BLaER1 (cell line): ENCODE results near the gene COL4A2.
A peak's percentile ranks its signal among the peaks of the same experiment; 100 is the strongest.

ENCODE experiments used
- H3K27ac ChIP-seq: shearing (Covaris generic); formaldehyde crosslinking; 2 replicates; pipeline ENCODE4 v1.8.1; 2022
- H3K27me3 ChIP-seq: shearing (Covaris generic); formaldehyde crosslinking; 2 replicates; pipeline ENCODE4 v1.8.1; 2022
- H3K36me3 ChIP-seq: shearing (Covaris generic); formaldehyde crosslinking; 2 replicates; pipeline ENCODE4 v1.8.1; 2022
- H3K4me1 ChIP-seq: shearing (Covaris generic); formaldehyde crosslinking; 2 replicates; pipeline ENCODE4 v1.8.1; 2022
- H3K4me2 ChIP-seq: shearing (Covaris generic); formaldehyde crosslinking; 2 replicates; pipeline ENCODE4 v1.8.1; 2022
- H3K4me3 ChIP-seq: shearing (Covaris generic); formaldehyde crosslinking; 2 replicates; pipeline ENCODE4 v1.8.1; 2022
- H3K9ac ChIP-seq: shearing (Covaris generic); formaldehyde crosslinking; 2 replicates; pipeline ENCODE4 v1.8.1; 2022
- H3K9me3 ChIP-seq: shearing (Covaris generic); formaldehyde crosslinking; 2 replicates; pipeline ENCODE4 v1.8.1; 2022
- H4K20me1 ChIP-seq: shearing (Covaris generic); formaldehyde crosslinking; 2 replicates; pipeline ENCODE4 v1.8.1; 2022
- Cebpa-rat ChIP-seq: shearing (Covaris generic); IDR thresholded peaks from 2 replicates; pipeline ENCODE4 v1.8.1; 2022

COL4A2 gene

DNA sequence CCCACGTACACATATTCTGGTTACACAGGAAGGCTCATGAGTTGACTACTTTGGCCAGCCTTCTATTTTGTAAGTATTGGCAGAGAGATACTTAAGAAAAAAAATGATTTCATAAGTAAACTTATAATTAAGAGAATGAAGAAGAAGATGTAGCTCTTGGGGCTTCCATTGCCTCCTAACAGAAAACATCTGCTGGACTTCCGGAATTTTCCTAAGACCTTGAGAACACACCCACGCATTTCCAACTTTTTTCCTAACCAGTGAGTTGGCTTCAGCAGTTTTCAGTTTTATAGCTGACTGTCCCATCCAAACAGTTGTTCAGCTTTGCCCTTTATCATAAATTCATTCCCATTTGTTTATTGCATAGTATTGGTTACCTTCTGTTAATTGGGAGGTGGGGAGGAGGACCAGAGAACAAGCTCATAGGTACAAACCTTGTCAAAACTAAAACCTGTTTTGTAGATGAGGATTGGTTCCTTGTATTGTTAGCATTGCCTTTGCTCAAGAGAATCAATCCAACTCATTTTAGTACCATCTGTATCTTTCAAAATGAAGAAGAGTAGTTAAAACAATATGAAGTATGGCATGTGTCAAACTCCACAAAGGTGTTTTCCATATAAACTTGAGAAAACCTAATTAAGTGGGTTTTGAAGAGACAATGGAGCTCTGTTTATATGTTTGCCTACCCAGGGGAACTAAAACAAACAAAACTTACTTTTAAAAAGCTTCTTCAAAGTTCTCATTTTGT, 93.9 kb downstream of the COL4A2 start:
- Histone ChIP-seq H4K20me1 (no peaks in the 10 kb centered on the region), H3K4me3 (no peak overlapping the region), H3K9ac (no peak overlapping the region), H3K27ac (no peak overlapping the region), H3K4me1 (peaks cover 36% of the 10 kb centered on the region), H3K9me3 (no peaks in the 10 kb centered on the region), H3K36me3 (no peaks in the 10 kb centered on the region), H3K27me3 (no peaks in the 10 kb centered on the region), H3K4me2 (no peak overlapping the region)
- TF ChIP-seq Cebpa-rat, result no peak

GRCh38 chr13:110402299-110403069, 95.4 kb downstream of the COL4A2 start:
- H3K4me3 ChIP-seq, result no peak overlapping the region
- no peaks in the 10 kb centered on the region for H4K20me1 ChIP-seq
- H3K4me1 ChIP-seq, result peaks cover 21% of the 10 kb centered on the region
- H3K36me3 ChIP-seq, result no peaks in the 10 kb centered on the region
- H3K9ac ChIP-seq, result no peak overlapping the region
- no peak overlapping the region for H3K4me2 ChIP-seq
- H3K9me3 ChIP-seq, result no peaks in the 10 kb centered on the region
- no peaks in the 10 kb centered on the region for H3K27me3 ChIP-seq
- TF ChIP-seq Cebpa-rat, result no peak
- no peak overlapping the region for H3K27ac ChIP-seq

DNA sequence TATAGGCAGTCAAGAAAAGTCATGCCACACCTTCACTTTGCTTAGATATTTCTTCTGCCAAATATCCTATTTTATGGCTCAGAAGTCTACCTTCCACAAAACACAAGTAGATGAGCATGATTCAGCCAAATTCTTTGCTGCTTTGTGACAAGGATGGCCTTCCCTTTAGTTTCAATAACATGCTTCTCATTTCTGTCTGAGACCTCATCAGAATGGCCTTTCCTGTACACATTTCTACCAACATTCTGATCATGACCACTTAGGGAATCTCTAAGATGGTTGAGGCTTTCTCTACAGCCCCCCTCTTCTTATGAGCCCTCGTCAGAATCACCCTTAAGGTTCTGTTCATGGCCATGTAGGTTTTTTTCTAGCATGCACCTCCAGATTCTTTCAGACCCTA, 96.2 kb downstream of the COL4A2 start:
- no peak overlapping the region for H3K27ac ChIP-seq
- no peak overlapping the region for H3K9ac ChIP-seq
- H3K27me3 ChIP-seq, result no peaks in the 10 kb centered on the region
- no peaks in the 10 kb centered on the region for H4K20me1 ChIP-seq
- no peak for TF ChIP-seq Cebpa-rat
- H3K9me3 ChIP-seq, result no peaks in the 10 kb centered on the region
- H3K4me3 ChIP-seq, result no peak overlapping the region
- H3K4me2 ChIP-seq, result no peak overlapping the region
- H3K4me1 ChIP-seq, result peaks cover 21% of the 10 kb centered on the region
- no peaks in the 10 kb centered on the region for H3K36me3 ChIP-seq

DNA sequence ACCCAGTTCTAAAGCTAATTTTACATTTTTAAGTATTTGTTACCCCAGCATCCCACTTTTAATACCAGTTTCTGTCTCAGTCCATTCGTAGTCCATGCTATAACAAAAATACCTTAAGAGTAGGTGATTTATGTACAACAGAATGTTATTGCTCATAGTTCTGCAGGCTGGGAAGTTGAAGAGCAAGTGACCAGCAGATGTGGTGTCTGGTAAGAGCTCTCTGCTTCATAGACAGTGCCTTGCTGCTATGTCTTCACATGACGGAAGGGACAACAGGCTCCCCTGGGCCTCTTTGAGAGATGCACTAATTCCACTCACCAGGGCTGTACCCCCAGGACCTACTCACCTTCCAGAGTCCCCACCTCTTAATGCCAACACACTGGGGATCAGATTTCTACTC, 96.6 kb downstream of the COL4A2 start:
- H3K9me3 ChIP-seq, result no peaks in the 10 kb centered on the region
- no peak overlapping the region for H3K4me2 ChIP-seq
- no peaks in the 10 kb centered on the region for H4K20me1 ChIP-seq
- TF ChIP-seq Cebpa-rat, result no peak
- H3K27me3 ChIP-seq, result no peaks in the 10 kb centered on the region
- peaks cover 21% of the 10 kb centered on the region for H3K4me1 ChIP-seq
- H3K9ac ChIP-seq, result no peak overlapping the region
- H3K36me3 ChIP-seq, result no peaks in the 10 kb centered on the region
- H3K27ac ChIP-seq, result no peak overlapping the region
- H3K4me3 ChIP-seq, result no peak overlapping the region

DNA sequence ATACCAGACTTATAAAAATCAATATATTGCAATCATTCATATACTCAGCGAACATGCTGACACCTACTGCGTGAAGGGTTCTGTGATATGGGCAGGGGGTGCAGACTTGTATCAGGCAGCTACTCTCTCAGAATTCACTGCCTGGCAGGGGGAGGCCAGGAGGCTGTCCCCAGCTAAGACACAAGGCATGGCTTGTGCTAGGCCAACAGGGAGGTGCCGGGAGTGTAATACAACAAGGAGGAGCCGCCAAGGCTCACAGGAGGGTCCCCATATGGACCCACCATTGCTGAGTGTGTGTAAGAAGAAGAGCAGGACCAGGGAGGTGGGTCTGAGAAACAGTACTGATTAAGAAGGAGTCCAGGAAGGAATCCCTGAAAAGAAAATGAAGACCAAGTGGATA, 97.2 kb downstream of the COL4A2 start:
- no peak overlapping the region for H3K27ac ChIP-seq
- no peaks in the 10 kb centered on the region for H3K27me3 ChIP-seq
- H3K4me3 ChIP-seq, result no peak overlapping the region
- no peaks in the 10 kb centered on the region for H3K9me3 ChIP-seq
- no peak for TF ChIP-seq Cebpa-rat
- H3K4me2 ChIP-seq, result no peak overlapping the region
- H3K36me3 ChIP-seq, result no peaks in the 10 kb centered on the region
- no peaks in the 10 kb centered on the region for H4K20me1 ChIP-seq
- peaks cover 21% of the 10 kb centered on the region for H3K4me1 ChIP-seq
- H3K9ac ChIP-seq, result no peak overlapping the region

GRCh38 chr13:110405597-110406450, 98.7 kb downstream of the COL4A2 start:
- H4K20me1 ChIP-seq, result no peaks in the 10 kb centered on the region
- H3K4me3 ChIP-seq, result no peak overlapping the region
- no peaks in the 10 kb centered on the region for H3K27me3 ChIP-seq
- no peak overlapping the region for H3K9ac ChIP-seq
- no peak overlapping the region for H3K27ac ChIP-seq
- no peak for TF ChIP-seq Cebpa-rat
- no peak overlapping the region for H3K4me2 ChIP-seq
- H3K36me3 ChIP-seq, result no peaks in the 10 kb centered on the region
- no peaks in the 10 kb centered on the region for H3K9me3 ChIP-seq
- H3K4me1 ChIP-seq, result peaks cover 34% of the 10 kb centered on the region

DNA sequence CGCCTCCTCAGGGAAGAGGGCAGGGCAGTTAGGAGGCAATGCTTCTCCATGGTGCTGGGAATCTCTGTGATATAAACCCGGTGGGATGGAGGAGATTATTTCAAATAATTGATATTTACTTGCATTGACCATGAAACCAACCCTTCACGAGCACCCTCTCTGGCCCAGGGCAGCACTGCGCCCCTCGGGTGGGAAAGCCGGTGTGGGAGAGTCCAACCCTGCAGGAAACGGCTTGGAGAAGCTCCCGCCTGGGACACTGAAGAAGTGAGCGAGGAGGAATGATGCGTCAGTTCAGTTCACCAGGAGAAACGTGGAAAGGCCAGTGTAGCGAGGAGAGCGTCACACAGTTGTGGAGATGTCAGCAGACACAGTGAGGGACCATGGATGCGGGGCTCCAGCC, 99.9 kb downstream of the COL4A2 start:
- H3K9ac ChIP-seq, result no peak overlapping the region
- no peaks in the 10 kb centered on the region for H3K9me3 ChIP-seq
- no peak for TF ChIP-seq Cebpa-rat
- H3K4me3 ChIP-seq, result no peak overlapping the region
- H3K36me3 ChIP-seq, result no peaks in the 10 kb centered on the region
- no peaks in the 10 kb centered on the region for H3K27me3 ChIP-seq
- H3K27ac ChIP-seq, result no peak overlapping the region
- H4K20me1 ChIP-seq, result no peaks in the 10 kb centered on the region
- H3K4me1 ChIP-seq, result peaks cover 45% of the 10 kb centered on the region
- no peak overlapping the region for H3K4me2 ChIP-seq

- Histone ChIP-seq H3K27ac (no peak overlapping the region), H3K4me2 (peak overlapping the region; percentile 52; the same call in 1 of the 2 replicates), H3K27me3 (no peaks in the 10 kb centered on the region), H3K36me3 (no peaks in the 10 kb centered on the region), H3K9ac (no peak overlapping the region), H4K20me1 (no peaks in the 10 kb centered on the region), H3K4me1 (peaks cover 51% of the 10 kb centered on the region), H3K4me3 (no peak overlapping the region), H3K9me3 (no peaks in the 10 kb centered on the region)
- TF ChIP-seq Cebpa-rat, result no peak
These were observed 100.4 kb downstream of the COL4A2 start for GRCh38 chr13:110407531-110407930.

DNA sequence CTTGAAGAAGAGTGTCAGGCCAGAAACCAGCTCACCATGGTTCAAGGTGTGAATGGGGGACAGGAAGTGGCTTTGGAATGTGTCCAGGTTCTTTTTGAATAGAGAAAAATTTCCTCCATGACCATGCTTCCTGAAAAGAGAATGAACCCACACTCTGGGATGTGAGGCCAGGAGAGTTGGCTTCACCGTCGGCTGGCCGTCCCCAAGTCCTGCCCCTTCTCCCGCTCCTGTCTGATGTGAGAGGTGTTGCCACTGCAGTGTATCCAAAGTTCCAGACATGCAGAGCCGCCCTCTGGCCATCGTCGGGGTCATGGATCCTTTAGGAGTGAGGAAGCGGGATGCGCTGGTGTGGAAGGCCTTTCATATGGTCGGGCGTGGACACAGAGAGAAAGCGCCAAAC, 101.2 kb downstream of the COL4A2 start:
- Histone ChIP-seq H4K20me1 (no peaks in the 10 kb centered on the region), H3K9ac (no peak overlapping the region), H3K36me3 (no peaks in the 10 kb centered on the region), H3K9me3 (no peaks in the 10 kb centered on the region), H3K4me2 (peak overlapping the region; percentile 52), H3K4me1 (peaks cover 52% of the 10 kb centered on the region), H3K27me3 (no peaks in the 10 kb centered on the region), H3K27ac (no peak overlapping the region), H3K4me3 (no peak overlapping the region)
- TF ChIP-seq Cebpa-rat, result no peak
